Muscle layer of colon (tissue), 2 donors: ENCODE results near the gene RYR3.
A peak's percentile ranks its signal among the peaks of the same experiment; 100 is the strongest.

Source experiments
- H3K27ac ChIP-seq: one replicate; pipeline ENCODE4 v1.7.0; 2013; ENCODE audit warnings: low read depth, mild to moderate bottlenecking, low read length, moderate library complexity
- H3K27me3 ChIP-seq, 2 donors: one replicate each; pipeline ENCODE4 v1.7.0; 2013; ENCODE audit warnings: low read length in 2 of 2, mild to moderate bottlenecking in 2 of 2; ENCODE audit not compliant: insufficient read depth in 2 of 2, control insufficient read depth in 1 of 2
- H3K36me3 ChIP-seq: one replicate; pipeline ENCODE4 v1.7.0; 2013; ENCODE audit warnings: mild to moderate bottlenecking, low read length; ENCODE audit not compliant: insufficient read depth
- H3K4me1 ChIP-seq: one replicate; pipeline ENCODE4 v1.7.0; 2013; ENCODE audit warnings: mild to moderate bottlenecking, low read length; ENCODE audit not compliant: insufficient read depth
- H3K4me3 ChIP-seq, 2 donors: one replicate each; pipeline ENCODE4 v1.7.0; 2013; ENCODE audit warnings: low read length in 2 of 2, low read depth in 1 of 2, mild to moderate bottlenecking in 1 of 2, moderate library complexity in 1 of 2
- H3K9ac ChIP-seq: one replicate; pipeline ENCODE4 v1.7.0; 2013; ENCODE audit warnings: low read length
- H3K9me3 ChIP-seq: one replicate; pipeline ENCODE4 v1.7.0; 2013; ENCODE audit warnings: mild to moderate bottlenecking, low read length
- donor health status: abdominal sarcoma.
- donor health status: Adenocarcinoma of cecum.

RYR3 gene

DNA sequence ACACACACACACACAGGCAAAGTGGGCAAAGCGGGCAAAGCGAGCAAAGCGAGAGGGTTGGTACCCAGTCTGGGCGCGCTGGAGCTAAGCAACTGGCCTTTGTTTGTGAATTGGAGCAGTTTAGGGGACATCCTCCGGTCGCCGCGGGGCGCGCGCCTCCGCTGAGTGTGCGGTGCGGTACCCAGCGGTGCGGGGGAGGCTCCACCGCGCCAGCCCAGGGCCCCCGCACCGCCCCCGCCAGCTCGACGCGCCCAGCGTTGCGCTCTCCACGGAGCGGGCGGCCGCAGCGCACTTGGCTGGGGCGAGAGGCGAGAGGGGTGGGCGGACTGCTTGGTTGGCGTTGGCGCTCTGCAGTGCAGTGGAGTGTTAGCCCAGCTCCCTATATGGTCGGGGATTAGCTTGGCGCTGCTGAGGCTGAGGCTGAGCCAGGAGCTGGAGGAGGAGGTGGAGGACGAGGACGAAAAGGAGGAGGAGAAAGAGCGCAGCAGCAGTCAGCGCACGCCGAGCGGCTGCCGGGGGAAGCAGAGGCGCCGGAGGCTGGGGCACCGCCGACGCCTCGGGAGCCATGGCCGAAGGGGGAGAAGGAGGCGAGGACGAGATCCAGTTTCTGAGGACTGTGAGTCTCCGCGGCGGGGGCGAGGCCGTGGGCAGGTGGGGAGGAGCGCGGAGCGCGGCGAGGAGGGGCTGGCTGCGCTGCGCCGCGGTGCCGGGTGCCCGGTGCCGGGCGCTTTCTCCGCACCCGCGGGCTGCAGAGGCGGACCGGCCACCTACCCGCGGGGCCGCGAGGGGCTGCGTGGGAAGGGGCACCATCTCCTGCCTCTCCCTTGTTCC lies at the start of gene RYR3:
RYR3 (plus strand) TSS at position 487 of the 831 bp plus-strand sequence; CDS start at position 566, 79 bp downstream.
- Histone ChIP-seq H3K4me3 (peak within 1 kb of the TSS; percentile 47 to 70), H3K27me3 (no peaks in the 10 kb centered on the region)

GRCh38 chr15:33262306-33262705 lies 48.5 kb upstream of the RYR3 start:
- H3K9me3 ChIP-seq: no peaks in the 10 kb centered on the region
- H3K36me3 ChIP-seq: no peaks in the 10 kb centered on the region
- H3K4me3 ChIP-seq: no peak overlapping the region
- H3K27me3 ChIP-seq: no peaks in the 10 kb centered on the region
- H3K4me1 ChIP-seq: no peaks in the 10 kb centered on the region
- no peak overlapping the region for H3K9ac ChIP-seq
- H3K27ac ChIP-seq: no peak overlapping the region

More for the DNA sequence above, at the start of gene RYR3:
- Histone ChIP-seq H3K27ac (peak within 1 kb of the TSS; percentile 85), H3K4me1 (peaks cover 5% of the 10 kb centered on the region), H3K9me3 (no peaks in the 10 kb centered on the region), H3K9ac (peak within 1 kb of the TSS; percentile 43), H3K36me3 (no peaks in the 10 kb centered on the region)

- Histone ChIP-seq H3K9me3 (no peaks in the 10 kb centered on the region), H3K4me1 (no peaks in the 10 kb centered on the region), H3K27me3 (no peaks in the 10 kb centered on the region), H3K36me3 (no peaks in the 10 kb centered on the region), H3K4me3 (no peak overlapping the region), H3K9ac (no peak overlapping the region), H3K27ac (no peak overlapping the region)
Observed at GRCh38 chr15:33277689-33278088, 33.1 kb upstream of the RYR3 start.

DNA sequence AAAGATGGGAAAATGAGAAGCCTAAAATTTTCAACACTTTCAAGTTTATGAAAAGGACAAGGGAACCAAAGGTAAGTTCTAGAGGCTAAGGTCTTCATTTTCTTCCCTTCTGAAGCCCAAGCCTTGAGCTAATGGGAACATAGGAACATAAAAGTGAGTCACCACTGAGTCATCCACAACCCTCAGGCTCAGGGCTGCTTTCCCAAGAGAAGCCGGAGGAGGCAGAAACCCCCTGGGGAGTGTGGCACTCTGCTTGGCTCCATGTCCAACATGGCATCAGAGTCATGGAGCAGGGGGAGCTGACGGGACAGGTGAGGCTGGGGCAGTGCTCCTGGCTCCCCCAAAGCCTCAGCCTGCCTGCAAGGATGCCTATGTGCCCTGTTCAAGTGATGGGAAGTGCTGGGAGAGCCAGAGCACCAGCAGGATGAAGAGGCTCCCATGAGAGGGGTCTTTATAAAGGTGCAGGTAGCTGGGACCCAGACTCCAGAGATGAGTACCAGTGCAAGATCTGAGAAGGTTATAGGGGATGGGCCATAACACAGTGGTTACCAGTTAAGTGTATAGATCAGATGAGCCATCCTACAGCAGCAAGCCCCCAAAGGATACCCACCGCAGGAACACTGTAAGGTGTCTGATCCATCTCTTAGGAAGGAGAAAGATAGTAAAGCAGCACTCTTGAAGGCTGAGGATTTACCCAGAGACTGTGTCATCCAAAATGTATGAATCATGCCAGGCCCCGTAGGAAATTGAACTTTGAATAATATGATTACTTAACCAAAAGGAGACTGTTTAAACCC lies 31.8 kb upstream of the RYR3 start:
- Histone ChIP-seq H3K4me1 (no peaks in the 10 kb centered on the region), H3K9me3 (no peaks in the 10 kb centered on the region), H3K9ac (no peak overlapping the region), H3K4me3 (no peak overlapping the region), H3K36me3 (no peaks in the 10 kb centered on the region), H3K27me3 (no peaks in the 10 kb centered on the region), H3K27ac (no peak overlapping the region)

DNA sequence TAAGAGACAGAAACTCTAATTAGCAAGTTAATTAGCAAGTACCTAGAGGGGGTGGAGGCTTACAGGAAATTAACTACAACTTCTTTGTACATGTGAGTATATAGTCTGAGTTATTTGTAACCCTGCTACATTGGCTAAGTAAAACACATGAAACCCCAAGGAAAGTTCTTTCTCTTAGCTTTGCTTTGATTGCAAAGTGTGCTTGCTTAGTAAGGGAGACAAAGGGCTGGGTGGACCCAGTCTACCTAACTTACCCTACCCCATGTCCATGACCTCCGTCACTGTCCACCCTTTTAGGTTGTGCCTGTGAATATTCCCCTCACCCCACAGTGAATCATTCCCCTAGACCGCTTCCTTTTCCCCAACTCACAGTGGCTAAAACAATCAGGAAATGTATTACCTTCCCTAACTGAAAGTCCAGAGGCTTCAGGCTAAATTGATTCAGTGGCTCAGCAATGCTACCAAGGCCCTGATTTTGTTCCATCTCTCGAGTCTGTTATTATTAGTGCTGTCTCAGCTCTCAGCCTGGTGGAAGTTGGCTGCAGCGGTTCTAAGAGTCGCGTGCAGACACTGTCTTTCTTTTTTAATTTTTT lies 31.1 kb upstream of the RYR3 start:
- Histone ChIP-seq H3K27ac (no peak overlapping the region), H3K36me3 (no peaks in the 10 kb centered on the region), H3K9ac (no peak overlapping the region), H3K4me3 (no peak overlapping the region), H3K27me3 (no peaks in the 10 kb centered on the region), H3K9me3 (no peaks in the 10 kb centered on the region), H3K4me1 (no peaks in the 10 kb centered on the region)

DNA sequence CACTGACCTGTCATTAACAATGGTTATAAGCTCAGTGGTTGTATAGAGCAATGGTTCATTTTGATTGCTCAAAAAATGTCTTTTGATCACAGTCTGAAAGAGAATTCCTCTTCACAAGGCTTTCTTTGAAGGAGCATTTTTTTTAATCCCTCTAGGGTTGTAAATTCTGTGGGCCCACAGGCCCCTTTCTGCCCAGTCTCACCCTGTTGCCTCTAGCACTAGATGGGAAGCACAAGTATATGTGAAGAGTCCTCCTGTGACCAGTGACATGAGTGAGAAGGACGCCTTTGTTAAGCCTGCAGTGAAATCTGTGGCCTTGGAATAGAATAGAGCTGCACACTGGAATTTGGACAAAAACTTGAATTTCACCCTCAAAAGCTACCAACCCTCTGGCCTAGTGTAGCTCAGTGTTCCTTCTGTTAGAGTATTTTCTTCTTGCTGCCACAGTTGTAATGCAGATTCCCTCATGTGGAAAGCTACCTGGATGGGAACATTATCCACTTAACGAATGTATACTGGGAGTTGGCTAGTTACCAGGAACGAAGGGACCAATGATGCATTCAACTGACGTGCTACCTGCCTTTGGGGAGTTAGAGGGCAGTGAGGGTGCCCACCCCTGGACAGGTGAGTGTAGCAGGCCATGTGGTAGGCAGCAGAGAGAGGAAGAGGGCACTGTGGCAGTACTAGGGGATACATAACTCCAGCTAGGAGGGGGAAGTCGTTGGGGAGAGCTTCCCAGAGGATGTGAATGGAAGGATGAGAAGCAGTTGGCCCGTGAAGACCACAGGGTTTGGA lies 28.3 kb upstream of the RYR3 start:
- Histone ChIP-seq H3K9me3 (no peaks in the 10 kb centered on the region), H3K27me3 (no peaks in the 10 kb centered on the region), H3K9ac (no peak overlapping the region), H3K36me3 (no peaks in the 10 kb centered on the region), H3K27ac (no peak overlapping the region), H3K4me3 (no peak overlapping the region), H3K4me1 (no peaks in the 10 kb centered on the region)

- no peak overlapping the region for H3K27ac ChIP-seq
Observed at GRCh38 chr15:33283576-33283975, 27.2 kb upstream of the RYR3 start.

DNA sequence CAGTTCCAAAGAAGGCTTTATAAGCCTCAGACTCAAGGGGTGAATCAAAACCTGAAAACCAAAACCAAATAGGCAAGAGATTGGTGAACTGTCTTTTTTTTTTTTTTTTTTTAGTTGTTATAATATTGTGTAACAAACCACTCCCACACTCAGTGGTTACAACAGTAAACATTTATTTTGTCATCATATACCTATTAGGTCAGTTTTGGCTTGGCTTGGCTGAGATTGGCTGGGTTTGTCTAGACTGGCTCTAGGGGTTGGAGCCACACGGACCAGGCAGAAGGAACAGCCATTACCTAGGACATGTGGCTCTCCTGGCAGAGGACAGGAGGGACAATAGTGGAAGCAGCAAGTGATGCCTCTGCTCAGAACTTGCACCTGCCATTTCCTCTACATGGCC lies 26.4 kb upstream of the RYR3 start:
- Histone ChIP-seq H3K9ac (no peak overlapping the region), H3K27me3 (no peaks in the 10 kb centered on the region), H3K27ac (no peak overlapping the region), H3K9me3 (no peaks in the 10 kb centered on the region), H3K4me1 (no peaks in the 10 kb centered on the region), H3K4me3 (no peak overlapping the region), H3K36me3 (no peaks in the 10 kb centered on the region)

More at GRCh38 chr15:33283576-33283975, 27.2 kb upstream of the RYR3 start:
- H3K27me3 ChIP-seq: no peaks in the 10 kb centered on the region
- H3K4me1 ChIP-seq: no peaks in the 10 kb centered on the region
- no peak overlapping the region for H3K9ac ChIP-seq
- no peak overlapping the region for H3K4me3 ChIP-seq
- H3K9me3 ChIP-seq: no peaks in the 10 kb centered on the region
- H3K36me3 ChIP-seq: no peaks in the 10 kb centered on the region

- Histone ChIP-seq H3K27ac (no peak overlapping the region), H3K9me3 (no peaks in the 10 kb centered on the region), H3K27me3 (no peaks in the 10 kb centered on the region), H3K9ac (no peak overlapping the region), H3K4me3 (no peak overlapping the region), H3K36me3 (no peaks in the 10 kb centered on the region), H3K4me1 (no peaks in the 10 kb centered on the region)
Observed at GRCh38 chr15:33292717-33293307, 18.0 kb upstream of the RYR3 start.

GRCh38 chr15:33293713-33294334 lies 16.9 kb upstream of the RYR3 start:
- H3K9me3 ChIP-seq: no peaks in the 10 kb centered on the region
- no peak overlapping the region for H3K9ac ChIP-seq
- H3K27ac ChIP-seq: no peak overlapping the region
- no peaks in the 10 kb centered on the region for H3K36me3 ChIP-seq
- no peak overlapping the region for H3K4me3 ChIP-seq
- no peaks in the 10 kb centered on the region for H3K27me3 ChIP-seq
- H3K4me1 ChIP-seq: no peaks in the 10 kb centered on the region
